CMK (cell line): Measurements from ENCODE around the gene RAD23B.

Experiments used
- DNase-seq: peaks from one replicate; pipeline ENCODE4 v3.0.0-alpha.2; 2010; ENCODE audit warnings: low read depth

RAD23B gene

GRCh38 chr9:107378006-107378405, 94.9 kb downstream of the RAD23B start:
- no peak for DNase-seq
